GM19351 (cell line): ENCODE data around the gene MYOD1.

Experiments used
- ATAC-seq: cut with Tn5 transposase; IDR thresholded peaks from one replicate; pipeline ENCODE4 v1.9.1; 2021; ENCODE audit warnings: mild to moderate bottlenecking, moderate library complexity; ENCODE audit not compliant: unreplicated experiment

Gene MYOD1

GRCh38 chr11:17768547-17768946, 49.2 kb downstream of the MYOD1 start:
- no peak for ATAC-seq

- ATAC-seq, result no peak
These were observed 49.8 kb downstream of the MYOD1 start for GRCh38 chr11:17769218-17769617.

- no peak for ATAC-seq
These were observed 50.8 kb downstream of the MYOD1 start for GRCh38 chr11:17770048-17770652.

GRCh38 chr11:17770917-17771316, 51.5 kb downstream of the MYOD1 start:
- no peak for ATAC-seq

GRCh38 chr11:17771415-17771814, 52.0 kb downstream of the MYOD1 start:
- ATAC-seq, result no peak
